ENCODE results near the gene ASPN.
"Not testable (repeated sequence)": the region's sequence is repeated elsewhere in the genome, so short reads cannot be mapped to it uniquely, and the experiment has no call there.

ASPN gene

GRCh38 chr9:92411157-92411556 lies 71.1 kb downstream of the ASPN start:
- not testable (repeated sequence) for DNase-seq (ENCODE audit: low read depth)

GRCh38 chr9:92408747-92409478 lies 73.4 kb downstream of the ASPN start:
- DNase-seq (ENCODE audit: low read depth) = no peak

- no peak for DNase-seq (ENCODE audit: low read depth)
Observed at GRCh38 chr9:92407818-92408217, 74.5 kb downstream of the ASPN start.

- peak; percentile 6 for DNase-seq (ENCODE audit: low read depth)
Observed at GRCh38 chr9:92406477-92406876, 75.8 kb downstream of the ASPN start.
